Endothelial cell of umbilical vein (primary cell): Measurements from ENCODE around the gene CPEB2.

Experiments used
- CTCF ChIP-seq, 2 donors: IDR thresholded peaks; 1 replicate in 1 of 2; 2 replicates in 1 of 2; pipeline ENCODE4 v1.5.1; 2011; ENCODE audit warnings: low read length in 2 of 2, mild to moderate bottlenecking in 2 of 2, moderate library complexity in 2 of 2, control low read depth in 1 of 2, inconsistent platforms in 1 of 2, low read depth in 1 of 2; ENCODE audit not compliant: insufficient read depth in 1 of 2; ENCODE audit errors: extremely low read depth in 1 of 2
- EZH2 ChIP-seq: IDR thresholded peaks from 2 replicates; pipeline ENCODE4 v1.6.1; 2012; ENCODE audit warnings: borderline replicate concordance, low read depth, mild to moderate bottlenecking, moderate library complexity, low read length, inconsistent platforms; ENCODE audit not compliant: severe bottlenecking
- MYC ChIP-seq: IDR thresholded peaks from one replicate; pipeline ENCODE4 v1.6.1; 2011; ENCODE audit warnings: mild to moderate bottlenecking, low read depth, low read length
- POLR2A ChIP-seq: IDR thresholded peaks from 2 replicates; pipeline ENCODE4 v1.6.1; 2012; ENCODE audit warnings: low read depth, mild to moderate bottlenecking, control low read depth, low read length

GRCh38 chr4:15003891-15004738 lies 1.8 kb downstream of the CPEB2 start:
- no peak for TF ChIP-seq MYC
- TF ChIP-seq CTCF (IDR thresholded peaks at IDR 0.05; ENCODE audit: extremely low read depth in 1 of 2, insufficient read depth in 1 of 2, low read depth in 1 of 2, low read length in 2 of 2), result no peak
- no peak for TF ChIP-seq EZH2
- no peak for TF ChIP-seq POLR2A
